GM20000 (cell line): ENCODE measurements around the gene WDFY2.

Experiments
- DNase-seq: peaks from one replicate; pipeline ENCODE4 v3.0.0; 2012; ENCODE audit warnings: low spot score
- CTCF ChIP-seq: IDR thresholded peaks from 2 replicates; pipeline ENCODE4 v1.5.1; 2012; ENCODE audit warnings: mild to moderate bottlenecking, control low read depth; ENCODE audit errors: extremely low read depth, missing control alignments

WDFY2 gene

GRCh38 chr13:51547425-51548176 lies 36.7 kb upstream of the WDFY2 start:
- no peak for DNase-seq

GRCh38 chr13:51549050-51549449 lies 35.2 kb upstream of the WDFY2 start:
- no peak for TF ChIP-seq CTCF
- peak; percentile 31 for DNase-seq

More at GRCh38 chr13:51547425-51548176, 36.7 kb upstream of the WDFY2 start:
- TF ChIP-seq CTCF, result no peak

- no peak for DNase-seq
These were observed 34.7 kb upstream of the WDFY2 start for GRCh38 chr13:51549593-51549992.

GRCh38 chr13:51550151-51550550 lies 34.1 kb upstream of the WDFY2 start:
- TF ChIP-seq CTCF, result no peak
- no peak for DNase-seq

More at GRCh38 chr13:51549593-51549992, 34.7 kb upstream of the WDFY2 start:
- TF ChIP-seq CTCF, result no peak

GRCh38 chr13:51551416-51551815 lies 32.8 kb upstream of the WDFY2 start:
- TF ChIP-seq CTCF, result no peak
- DNase-seq, result no peak

- TF ChIP-seq CTCF, result no peak
- no peak for DNase-seq
These were observed 32.2 kb upstream of the WDFY2 start for GRCh38 chr13:51552027-51552426.

- no peak for DNase-seq
- TF ChIP-seq CTCF, result no peak
These were observed 30.7 kb upstream of the WDFY2 start for GRCh38 chr13:51553531-51553930.
